Peyer's patch (tissue), 4 donors: ENCODE measurements around the gene ENAH.

Experiments used
- POLR2A ChIP-seq, 2 donors: fragments of 450-650 bp; IDR thresholded peaks; one replicate each; pipeline ENCODE4 v1.5.1; 2017; ENCODE audit warnings: antibody characterized with exemption in 2 of 2, mild to moderate bottlenecking in 2 of 2, moderate library complexity in 2 of 2
- TF ChIP-seq, protein P1 (sequence below), 6 experiments: fragments of 450-650 bp in 4 of 6; fragments of 200-600 bp in 2 of 6; sonication (generic) in 1 of 6; IDR thresholded peaks; one replicate each; pipeline ENCODE4 v1.5.1; 2017 to 2019; ENCODE audit warnings: antibody characterized with exemption in 6 of 6, mild to moderate bottlenecking in 3 of 6, moderate library complexity in 1 of 6

DNA sequence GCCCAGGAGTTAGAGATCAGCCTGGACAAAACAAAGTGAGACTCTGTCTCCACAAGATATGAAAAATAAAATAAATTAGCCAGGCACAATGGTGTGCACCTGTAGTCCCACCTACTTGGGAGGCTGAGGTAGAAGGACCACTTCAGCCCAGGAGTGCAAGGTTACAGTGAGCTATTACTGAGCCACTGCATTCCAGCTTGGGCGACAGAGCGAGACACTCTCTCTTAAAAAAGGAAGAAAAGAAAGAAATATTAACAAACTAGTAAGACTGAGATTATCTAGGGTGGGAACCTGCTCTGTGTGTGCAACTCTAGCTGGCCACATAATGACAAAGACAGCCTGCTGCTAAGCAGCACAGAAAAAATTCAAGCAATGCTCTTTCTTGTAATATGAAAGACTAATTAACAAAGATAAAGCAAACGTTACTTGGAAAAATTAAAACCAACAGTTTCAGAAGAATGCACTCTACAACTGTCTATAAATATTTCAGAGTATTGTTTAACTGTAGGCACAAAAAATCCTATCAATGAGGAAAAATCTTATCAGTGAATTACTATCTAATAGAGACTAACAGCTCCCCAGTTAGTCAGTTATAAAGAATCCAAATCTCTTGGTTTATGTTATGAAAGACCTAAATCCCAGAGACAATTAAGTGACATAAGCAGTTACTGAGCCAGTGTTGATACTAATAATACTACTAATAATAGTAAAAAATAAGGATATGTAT is 74.5 kb downstream of the ENAH start:
- TF ChIP-seq, protein P1, sequence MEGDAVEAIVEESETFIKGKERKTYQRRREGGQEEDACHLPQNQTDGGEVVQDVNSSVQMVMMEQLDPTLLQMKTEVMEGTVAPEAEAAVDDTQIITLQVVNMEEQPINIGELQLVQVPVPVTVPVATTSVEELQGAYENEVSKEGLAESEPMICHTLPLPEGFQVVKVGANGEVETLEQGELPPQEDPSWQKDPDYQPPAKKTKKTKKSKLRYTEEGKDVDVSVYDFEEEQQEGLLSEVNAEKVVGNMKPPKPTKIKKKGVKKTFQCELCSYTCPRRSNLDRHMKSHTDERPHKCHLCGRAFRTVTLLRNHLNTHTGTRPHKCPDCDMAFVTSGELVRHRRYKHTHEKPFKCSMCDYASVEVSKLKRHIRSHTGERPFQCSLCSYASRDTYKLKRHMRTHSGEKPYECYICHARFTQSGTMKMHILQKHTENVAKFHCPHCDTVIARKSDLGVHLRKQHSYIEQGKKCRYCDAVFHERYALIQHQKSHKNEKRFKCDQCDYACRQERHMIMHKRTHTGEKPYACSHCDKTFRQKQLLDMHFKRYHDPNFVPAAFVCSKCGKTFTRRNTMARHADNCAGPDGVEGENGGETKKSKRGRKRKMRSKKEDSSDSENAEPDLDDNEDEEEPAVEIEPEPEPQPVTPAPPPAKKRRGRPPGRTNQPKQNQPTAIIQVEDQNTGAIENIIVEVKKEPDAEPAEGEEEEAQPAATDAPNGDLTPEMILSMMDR (IDR thresholded peaks at IDR 0.05) = no peak
- TF ChIP-seq POLR2A (IDR thresholded peaks at IDR 0.05) = no peak
